OCI-LY1 (cell line): ENCODE measurements around the gene THEM4.

ENCODE experiments used
- H2AFZ ChIP-seq: fragments of 200-600 bp; sonication (generic), shearing (Covaris generic); 2 replicates; pipeline ENCODE4 v1.6.0; 2014; ENCODE audit warnings: antibody characterized with exemption, mild to moderate bottlenecking, low read length
- H3F3A ChIP-seq: fragments of 200-600 bp; sonication (generic), shearing (Covaris generic); 2 replicates; pipeline ENCODE4 v1.6.0; 2014; ENCODE audit warnings: mild to moderate bottlenecking, antibody characterized with exemption, low read length, moderate library complexity; ENCODE audit not compliant: insufficient read depth
- H3K27ac ChIP-seq: fragments of 200-600 bp; sonication (generic); 2 replicates; pipeline ENCODE4 v1.5.1; 2014; ENCODE audit warnings: low read length, mixed run types, mild to moderate bottlenecking, low read depth; ENCODE audit not compliant: poor library complexity, severe bottlenecking
- H3K27me3 ChIP-seq: fragments of 200-600 bp; sonication (generic); 2 replicates; pipeline ENCODE4 v1.6.0; 2014; ENCODE audit warnings: antibody characterized with exemption, mild to moderate bottlenecking, low read length, moderate library complexity; ENCODE audit not compliant: insufficient read depth
- H3K36me3 ChIP-seq: fragments of 200-600 bp; sonication (generic); 2 replicates; pipeline ENCODE4 v1.6.1; 2014; ENCODE audit warnings: mild to moderate bottlenecking, antibody characterized with exemption, low read length, moderate library complexity, mixed read lengths; ENCODE audit not compliant: insufficient read depth
- H3K4me1 ChIP-seq: fragments of 200-600 bp; sonication (generic); 2 replicates; pipeline ENCODE4 v1.5.1; 2014; ENCODE audit warnings: mild to moderate bottlenecking, low read length, moderate library complexity; ENCODE audit not compliant: insufficient read depth, severe bottlenecking
- H3K4me2 ChIP-seq: fragments of 200-600 bp; sonication (generic), shearing (Covaris generic); 2 replicates; pipeline ENCODE4 v1.6.1; 2014; ENCODE audit warnings: low read length
- H3K4me3 ChIP-seq: fragments of 200-600 bp; sonication (generic); 2 replicates; pipeline ENCODE4 v1.5.1; 2014; ENCODE audit warnings: low read length, low read depth, mild to moderate bottlenecking, mixed read lengths; ENCODE audit not compliant: poor library complexity, severe bottlenecking
- H3K79me2 ChIP-seq: fragments of 200-600 bp; shearing (Covaris generic); 2 replicates; pipeline ENCODE4 v1.6.1; 2016; ENCODE audit warnings: mixed run types, low read length, mixed read lengths; ENCODE audit not compliant: insufficient read depth
- H3K9ac ChIP-seq: fragments of 200-600 bp; sonication (generic), shearing (Covaris generic); 2 replicates; pipeline ENCODE4 v1.6.1; 2014; ENCODE audit warnings: mild to moderate bottlenecking, low read length, mixed read lengths
- H3K9me2 ChIP-seq: fragments of 200-600 bp; sonication (generic), shearing (Covaris generic); 2 replicates; pipeline ENCODE4 v1.6.1; 2014; ENCODE audit warnings: low read depth, mild to moderate bottlenecking, low read length, mixed read lengths
- H3K9me3 ChIP-seq: fragments of 200-600 bp; shearing (Covaris generic); 2 replicates; pipeline ENCODE4 v1.6.1; 2014; ENCODE audit warnings: low read length, mixed read lengths
- H4K20me1 ChIP-seq: fragments of 200-600 bp; sonication (generic), shearing (Covaris generic); 2 replicates; pipeline ENCODE4 v1.6.0; 2016; ENCODE audit warnings: mild to moderate bottlenecking, low read length; ENCODE audit not compliant: insufficient read depth
- EZH2 ChIP-seq: fragments of 200-600 bp; sonication (generic), shearing (Covaris generic); IDR thresholded peaks from 2 replicates; pipeline ENCODE4 v1.8.0; 2017; ENCODE audit warnings: borderline replicate concordance, mixed run types, mild to moderate bottlenecking, antibody characterized with exemption, low read length, moderate library complexity, mixed read lengths
- TF ChIP-seq, protein P1 (sequence below): fragments of 200-600 bp; sonication (generic), shearing (Covaris generic); IDR thresholded peaks from 2 replicates; pipeline ENCODE4 v1.5.1; 2017; ENCODE audit warnings: mild to moderate bottlenecking, antibody characterized with exemption, low read length, moderate library complexity, mixed read lengths

The THEM4 gene

DNA sequence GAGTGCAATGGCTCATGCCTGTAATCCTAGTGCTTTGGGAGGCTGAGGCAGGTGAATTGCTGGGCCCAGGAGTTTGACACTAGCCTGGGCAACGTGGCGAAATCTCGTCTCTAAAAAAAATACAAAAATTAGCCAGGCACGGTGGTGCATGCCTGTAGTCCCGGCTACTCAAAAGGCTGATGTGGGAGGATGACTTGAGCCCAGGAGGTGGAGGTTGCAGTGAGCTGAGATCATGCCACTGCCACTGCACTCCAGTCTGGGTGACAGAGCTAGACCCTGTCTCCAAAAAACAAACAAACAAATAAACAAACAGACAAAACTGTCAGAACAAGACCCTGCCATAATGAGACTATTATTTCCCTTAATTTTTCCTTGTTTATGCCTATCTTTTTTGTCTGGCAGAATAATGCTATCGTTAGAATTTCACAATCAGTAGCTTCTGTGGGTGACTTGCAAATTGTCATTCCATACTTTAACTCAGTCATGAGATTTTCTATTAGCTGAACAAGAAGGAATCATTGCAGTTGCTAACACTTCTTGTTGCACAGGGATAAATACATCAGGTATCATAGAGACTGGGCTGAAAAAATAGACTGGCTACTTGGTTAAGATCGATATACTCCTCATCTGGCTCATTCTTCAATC, 7.5 kb upstream of the THEM4 start:
- H3F3A ChIP-seq: no peaks in the 10 kb centered on the region
- no peak overlapping the region for H2AFZ ChIP-seq
- TF ChIP-seq EZH2: no peak
- TF ChIP-seq, protein P1, sequence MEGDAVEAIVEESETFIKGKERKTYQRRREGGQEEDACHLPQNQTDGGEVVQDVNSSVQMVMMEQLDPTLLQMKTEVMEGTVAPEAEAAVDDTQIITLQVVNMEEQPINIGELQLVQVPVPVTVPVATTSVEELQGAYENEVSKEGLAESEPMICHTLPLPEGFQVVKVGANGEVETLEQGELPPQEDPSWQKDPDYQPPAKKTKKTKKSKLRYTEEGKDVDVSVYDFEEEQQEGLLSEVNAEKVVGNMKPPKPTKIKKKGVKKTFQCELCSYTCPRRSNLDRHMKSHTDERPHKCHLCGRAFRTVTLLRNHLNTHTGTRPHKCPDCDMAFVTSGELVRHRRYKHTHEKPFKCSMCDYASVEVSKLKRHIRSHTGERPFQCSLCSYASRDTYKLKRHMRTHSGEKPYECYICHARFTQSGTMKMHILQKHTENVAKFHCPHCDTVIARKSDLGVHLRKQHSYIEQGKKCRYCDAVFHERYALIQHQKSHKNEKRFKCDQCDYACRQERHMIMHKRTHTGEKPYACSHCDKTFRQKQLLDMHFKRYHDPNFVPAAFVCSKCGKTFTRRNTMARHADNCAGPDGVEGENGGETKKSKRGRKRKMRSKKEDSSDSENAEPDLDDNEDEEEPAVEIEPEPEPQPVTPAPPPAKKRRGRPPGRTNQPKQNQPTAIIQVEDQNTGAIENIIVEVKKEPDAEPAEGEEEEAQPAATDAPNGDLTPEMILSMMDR: no peak
- H3K9me3 ChIP-seq: no peaks in the 10 kb centered on the region
- no peak overlapping the region for H3K4me3 ChIP-seq
- peaks cover 23% of the 10 kb centered on the region for H3K4me1 ChIP-seq
- no peaks in the 10 kb centered on the region for H3K79me2 ChIP-seq
- H3K36me3 ChIP-seq: no peaks in the 10 kb centered on the region
- no peak overlapping the region for H3K4me2 ChIP-seq
- no peak overlapping the region for H3K9ac ChIP-seq
- no peaks in the 10 kb centered on the region for H3K9me2 ChIP-seq
- no peaks in the 10 kb centered on the region for H3K27me3 ChIP-seq
- no peaks in the 10 kb centered on the region for H4K20me1 ChIP-seq
- H3K27ac ChIP-seq: no peak overlapping the region

DNA sequence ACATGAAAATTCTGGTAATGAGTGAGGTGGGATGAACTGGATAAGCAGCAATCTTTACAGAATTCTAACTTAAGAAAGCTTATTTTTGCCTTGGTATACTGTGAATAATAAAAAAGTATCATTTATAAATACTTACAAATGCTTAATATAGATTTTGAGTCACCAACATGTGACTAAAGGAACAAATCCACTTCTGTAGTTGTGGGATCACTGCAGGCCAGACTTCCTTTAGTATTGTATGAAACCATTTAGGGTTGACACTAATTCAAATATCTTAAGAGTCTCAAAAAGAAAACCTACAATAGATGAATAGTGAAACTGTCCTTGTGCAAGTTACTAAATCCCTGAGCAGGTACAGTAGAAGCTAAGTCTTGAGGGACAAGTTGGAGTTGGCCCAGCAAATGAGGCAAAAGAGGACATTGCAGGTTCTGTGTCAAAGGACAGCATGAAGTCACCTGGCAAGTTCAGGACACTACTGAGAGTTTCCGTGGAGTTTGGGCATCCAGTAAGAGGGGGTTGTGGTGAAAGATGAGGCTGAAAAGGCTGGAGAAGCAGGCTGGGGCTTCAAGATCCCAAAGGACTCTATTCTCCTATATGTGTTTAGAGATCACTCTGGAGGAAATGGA, 5.9 kb upstream of the THEM4 start:
- Histone ChIP-seq H3K79me2 (no peaks in the 10 kb centered on the region), H3K9me2 (no peaks in the 10 kb centered on the region), H3K27me3 (no peaks in the 10 kb centered on the region), H4K20me1 (no peaks in the 10 kb centered on the region), H3K4me1 (peaks cover 10% of the 10 kb centered on the region), H2AFZ (no peak overlapping the region), H3F3A (no peaks in the 10 kb centered on the region), H3K9me3 (no peaks in the 10 kb centered on the region), H3K9ac (no peak overlapping the region), H3K4me2 (no peak overlapping the region), H3K36me3 (no peaks in the 10 kb centered on the region), H3K4me3 (no peak overlapping the region), H3K27ac (no peak overlapping the region)
- no peak for TF ChIP-seq EZH2
- TF ChIP-seq, protein P1: no peak

DNA sequence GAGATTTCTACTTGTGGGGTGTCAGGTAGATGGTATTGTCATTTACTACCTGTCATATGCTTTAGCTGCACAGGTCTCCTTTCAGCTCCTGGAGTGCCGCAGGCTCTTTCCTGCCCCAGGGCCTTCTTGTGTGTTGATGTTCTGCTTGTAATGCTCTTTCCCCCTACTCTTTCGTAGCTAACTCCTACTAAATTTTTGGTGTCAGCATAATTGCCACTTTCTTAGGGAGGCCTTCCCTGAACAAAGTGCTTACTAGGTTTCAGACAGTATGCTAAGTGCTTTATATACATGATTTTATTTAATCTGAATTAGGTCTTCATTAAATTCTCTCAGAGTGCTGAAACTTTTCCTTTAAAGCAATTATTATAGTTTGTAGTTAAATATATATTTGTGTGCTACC, 4.8 kb upstream of the THEM4 start:
- no peaks in the 10 kb centered on the region for H3K9me3 ChIP-seq
- H3K4me2 ChIP-seq: no peak overlapping the region
- H3K27me3 ChIP-seq: no peaks in the 10 kb centered on the region
- H3K9ac ChIP-seq: no peak overlapping the region
- TF ChIP-seq, protein P1: no peak
- no peak for TF ChIP-seq EZH2
- H3K4me3 ChIP-seq: no peak overlapping the region
- H3F3A ChIP-seq: no peaks in the 10 kb centered on the region
- H3K9me2 ChIP-seq: no peaks in the 10 kb centered on the region
- no peak overlapping the region for H3K27ac ChIP-seq
- H4K20me1 ChIP-seq: no peaks in the 10 kb centered on the region
- H3K79me2 ChIP-seq: no peaks in the 10 kb centered on the region
- no peaks in the 10 kb centered on the region for H3K36me3 ChIP-seq
- peaks cover 8% of the 10 kb centered on the region for H3K4me1 ChIP-seq
- H2AFZ ChIP-seq: no peak overlapping the region
